ENCODE measurements around the gene CUTA.

CUTA gene

DNA sequence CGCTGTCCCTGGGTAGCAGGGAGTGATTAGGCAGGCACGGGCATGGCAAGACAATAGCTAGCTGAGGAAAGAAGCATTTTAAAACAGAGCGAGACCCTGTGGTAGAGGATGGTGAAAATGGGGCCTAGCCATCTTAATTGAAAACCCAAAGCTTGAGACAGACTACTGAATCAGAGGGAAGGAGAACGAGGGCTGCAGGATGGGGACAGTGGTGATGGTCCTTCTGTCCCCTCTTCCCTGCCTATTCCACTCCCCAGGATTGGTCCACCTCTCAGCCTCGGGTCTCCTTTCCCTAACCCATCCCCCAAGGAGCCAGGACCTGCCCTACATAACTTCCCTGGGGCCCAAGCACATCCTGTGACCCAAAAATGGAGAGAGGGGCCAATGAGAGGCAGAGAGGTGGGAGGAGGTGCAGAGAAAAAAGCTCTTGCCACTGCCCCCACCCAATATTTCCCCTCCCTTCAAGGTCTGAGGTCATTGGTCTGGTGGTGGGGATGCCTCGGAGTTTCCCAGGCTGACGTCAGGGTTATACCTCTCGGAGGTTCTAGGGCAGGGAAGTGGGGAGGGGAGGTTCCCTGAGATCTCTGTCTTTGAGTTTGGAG is 884 bp upstream of the CUTA start:
- H3K27me3 ChIP-seq (ENCODE audit: insufficient read depth, low read length, poor library complexity, severe bottlenecking) = no peaks in the 10 kb centered on the region
- H3K4me1 ChIP-seq (ENCODE audit: insufficient read depth, low read length, poor library complexity, severe bottlenecking) = peaks cover 54% of the 10 kb centered on the region
- TF ChIP-seq EZH2phosphoT487 (IDR thresholded peaks at IDR 0.05; ENCODE audit: borderline replicate concordance) = no peak
- TF ChIP-seq, protein P1, sequence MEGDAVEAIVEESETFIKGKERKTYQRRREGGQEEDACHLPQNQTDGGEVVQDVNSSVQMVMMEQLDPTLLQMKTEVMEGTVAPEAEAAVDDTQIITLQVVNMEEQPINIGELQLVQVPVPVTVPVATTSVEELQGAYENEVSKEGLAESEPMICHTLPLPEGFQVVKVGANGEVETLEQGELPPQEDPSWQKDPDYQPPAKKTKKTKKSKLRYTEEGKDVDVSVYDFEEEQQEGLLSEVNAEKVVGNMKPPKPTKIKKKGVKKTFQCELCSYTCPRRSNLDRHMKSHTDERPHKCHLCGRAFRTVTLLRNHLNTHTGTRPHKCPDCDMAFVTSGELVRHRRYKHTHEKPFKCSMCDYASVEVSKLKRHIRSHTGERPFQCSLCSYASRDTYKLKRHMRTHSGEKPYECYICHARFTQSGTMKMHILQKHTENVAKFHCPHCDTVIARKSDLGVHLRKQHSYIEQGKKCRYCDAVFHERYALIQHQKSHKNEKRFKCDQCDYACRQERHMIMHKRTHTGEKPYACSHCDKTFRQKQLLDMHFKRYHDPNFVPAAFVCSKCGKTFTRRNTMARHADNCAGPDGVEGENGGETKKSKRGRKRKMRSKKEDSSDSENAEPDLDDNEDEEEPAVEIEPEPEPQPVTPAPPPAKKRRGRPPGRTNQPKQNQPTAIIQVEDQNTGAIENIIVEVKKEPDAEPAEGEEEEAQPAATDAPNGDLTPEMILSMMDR (conservative IDR thresholded peaks at IDR 0.05; ENCODE audit: low read length) = no peak
- H3K9ac ChIP-seq (ENCODE audit: low read depth, low read length, poor library complexity, severe bottlenecking) = peak overlapping the region; percentile 93
- H3K4me3 ChIP-seq (ENCODE audit: low read length, poor library complexity, severe bottlenecking) = peak overlapping the region; percentile 78
- H3K36me3 ChIP-seq (ENCODE audit: insufficient read depth, low read length) = no peaks in the 10 kb centered on the region; the same call in 1 of the 2 replicates
- H3K79me2 ChIP-seq (ENCODE audit: insufficient read depth, low read length) = peaks cover 49% of the 10 kb centered on the region
- H2AFZ ChIP-seq (ENCODE audit: low read length) = peak overlapping the region; percentile 43; the same call in 1 of the 2 replicates
- no peaks in the 10 kb centered on the region for H3K9me3 ChIP-seq (ENCODE audit: insufficient read depth, low read depth, low read length)
- peak overlapping the region; percentile 94 for H3K4me2 ChIP-seq (ENCODE audit: low read depth, low read length, poor library complexity, severe bottlenecking)
- H3F3A ChIP-seq (ENCODE audit: low read depth) = no peaks in the 10 kb centered on the region
- peaks cover 38% of the 10 kb centered on the region for H4K20me1 ChIP-seq (ENCODE audit: insufficient read depth, low read length, poor library complexity, severe bottlenecking)
- no peaks in the 10 kb centered on the region for H3K9me2 ChIP-seq (replicated peaks; ENCODE audit: low read depth, low read length)

DNA sequence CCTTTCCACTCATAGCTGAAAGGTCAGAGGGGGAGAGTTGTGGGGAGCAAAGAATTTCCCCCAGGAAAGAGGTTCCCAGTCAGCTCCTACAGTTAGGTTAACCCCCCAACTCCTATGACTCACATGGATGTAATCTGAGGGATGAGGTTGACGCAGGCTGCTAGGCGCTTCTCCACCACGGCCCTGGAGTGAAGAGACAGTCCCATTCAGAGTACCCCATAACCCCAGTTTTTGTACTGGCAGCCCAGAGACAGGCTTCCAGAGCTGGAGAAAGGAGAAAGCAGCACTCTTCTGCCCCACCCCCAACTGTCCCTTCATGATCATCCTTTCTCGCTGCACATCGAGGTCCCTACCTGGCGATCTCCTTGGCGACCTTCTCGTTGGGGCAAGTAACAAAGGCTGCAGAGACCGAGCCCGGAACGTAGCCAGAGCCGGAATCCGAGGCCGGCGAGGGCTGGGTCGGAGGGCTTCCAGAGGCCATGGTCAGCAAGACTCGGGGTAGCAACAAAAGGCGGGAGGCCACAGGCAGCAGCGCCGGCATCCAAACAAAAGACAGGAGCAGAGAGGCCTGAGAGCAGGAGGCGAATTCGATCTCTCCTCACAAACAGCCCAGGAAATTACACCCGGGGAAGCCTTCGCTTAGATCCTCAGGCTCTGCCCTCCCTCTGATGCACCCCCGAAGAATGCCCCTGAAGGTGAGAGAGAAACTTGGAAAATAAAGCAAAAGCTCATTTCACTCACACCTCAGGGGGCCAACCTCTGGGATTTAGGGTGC is 592 bp downstream of the CUTA start:
- peak overlapping the region; percentile 87 for H3K4me2 ChIP-seq (ENCODE audit: low read depth, low read length, poor library complexity, severe bottlenecking)
- H3K9ac ChIP-seq (ENCODE audit: low read depth, low read length, poor library complexity, severe bottlenecking) = peak overlapping the region; percentile 91
- H2AFZ ChIP-seq (ENCODE audit: low read length) = peak overlapping the region; percentile 81
- H3F3A ChIP-seq (ENCODE audit: low read depth) = no peaks in the 10 kb centered on the region
- no peaks in the 10 kb centered on the region for H3K9me3 ChIP-seq (ENCODE audit: insufficient read depth, low read depth, low read length)
- H3K27me3 ChIP-seq (ENCODE audit: insufficient read depth, low read length, poor library complexity, severe bottlenecking) = no peaks in the 10 kb centered on the region
- no peaks in the 10 kb centered on the region; the same call in 1 of the 2 replicates for H3K36me3 ChIP-seq (ENCODE audit: insufficient read depth, low read length)
- peaks cover 54% of the 10 kb centered on the region for H3K4me1 ChIP-seq (ENCODE audit: insufficient read depth, low read length, poor library complexity, severe bottlenecking)
- H3K9me2 ChIP-seq (replicated peaks; ENCODE audit: low read depth, low read length) = no peaks in the 10 kb centered on the region
- peaks cover 59% of the 10 kb centered on the region for H3K79me2 ChIP-seq (ENCODE audit: insufficient read depth, low read length)
- peak overlapping the region; percentile 90 for H3K4me3 ChIP-seq (ENCODE audit: low read length, poor library complexity, severe bottlenecking)
- TF ChIP-seq, protein P1 (conservative IDR thresholded peaks at IDR 0.05; ENCODE audit: low read length) = no peak
- no peak for TF ChIP-seq EZH2phosphoT487 (IDR thresholded peaks at IDR 0.05; ENCODE audit: borderline replicate concordance)
- H4K20me1 ChIP-seq (ENCODE audit: insufficient read depth, low read length, poor library complexity, severe bottlenecking) = peaks cover 38% of the 10 kb centered on the region

DNA sequence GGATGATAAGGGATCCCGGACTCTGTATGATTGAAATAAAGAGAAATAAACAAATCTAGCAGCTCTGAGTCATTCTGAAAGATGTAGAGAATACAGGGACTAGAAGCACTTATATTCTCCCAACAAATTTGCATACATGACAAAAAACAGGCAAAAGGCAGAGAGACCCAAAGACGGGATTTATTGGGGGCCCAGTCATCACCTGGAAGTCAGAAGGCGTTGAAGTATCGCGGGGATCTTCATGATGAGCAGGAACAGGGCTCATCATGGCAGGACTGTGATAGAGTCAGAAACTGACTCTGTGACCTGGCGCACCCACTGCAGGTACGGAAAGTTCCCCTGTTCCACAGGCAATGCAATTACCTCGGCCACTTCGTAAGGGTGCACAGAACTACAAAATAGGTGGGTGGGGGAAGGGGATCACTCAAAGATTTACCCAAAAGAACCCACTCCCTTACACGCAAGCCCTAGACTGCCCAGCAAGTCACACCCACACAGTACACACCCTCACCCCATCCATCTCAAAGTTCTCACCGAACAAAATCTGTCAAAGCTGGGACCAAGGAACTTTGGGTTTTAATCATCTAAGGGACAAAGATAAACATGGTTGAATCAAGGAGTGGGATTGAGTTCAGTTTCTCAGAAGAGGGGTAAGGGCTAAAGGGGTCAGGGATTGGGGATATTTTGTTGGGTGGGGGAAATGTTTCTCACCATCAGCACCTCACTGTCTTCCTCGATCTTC is 1.4 kb downstream of the CUTA start:
- TF ChIP-seq, protein P1 (conservative IDR thresholded peaks at IDR 0.05; ENCODE audit: low read length) = no peak
- no peak for TF ChIP-seq EZH2phosphoT487 (IDR thresholded peaks at IDR 0.05; ENCODE audit: borderline replicate concordance)
- Histone ChIP-seq H3K9ac (ENCODE audit: low read depth, low read length, poor library complexity, severe bottlenecking) (peak overlapping the region; percentile 91), H3F3A (ENCODE audit: low read depth) (no peaks in the 10 kb centered on the region), H3K36me3 (ENCODE audit: insufficient read depth, low read length) (no peaks in the 10 kb centered on the region; the same call in 1 of the 2 replicates), H3K4me3 (ENCODE audit: low read length, poor library complexity, severe bottlenecking) (peak overlapping the region; percentile 90), H4K20me1 (ENCODE audit: insufficient read depth, low read length, poor library complexity, severe bottlenecking) (peaks cover 41% of the 10 kb centered on the region), H3K9me3 (ENCODE audit: insufficient read depth, low read depth, low read length) (no peaks in the 10 kb centered on the region), H3K9me2 (replicated peaks; ENCODE audit: low read depth, low read length) (no peaks in the 10 kb centered on the region), H2AFZ (ENCODE audit: low read length) (no peak overlapping the region), H3K27me3 (ENCODE audit: insufficient read depth, low read length, poor library complexity, severe bottlenecking) (no peaks in the 10 kb centered on the region), H3K79me2 (ENCODE audit: insufficient read depth, low read length) (peaks cover 66% of the 10 kb centered on the region), H3K4me2 (ENCODE audit: low read depth, low read length, poor library complexity, severe bottlenecking) (peak overlapping the region; percentile 87), H3K4me1 (ENCODE audit: insufficient read depth, low read length, poor library complexity, severe bottlenecking) (peaks cover 55% of the 10 kb centered on the region)
